ENCODE data around the gene MARCKS. TPM values are rescaled to one million over a fixed set of nuclear protein-coding genes. Genes with fewer than 3 reads are reported as not detected.
"Not testable (repeated sequence)": the region's sequence is repeated elsewhere in the genome, so short reads cannot be mapped to it uniquely, and the experiment has no call there.

The MARCKS gene
- total and polyA plus RNA-seq, 9 donors = 199 to 355 (median 224) TPM

- no peak overlapping the region for H3K27ac ChIP-seq (ENCODE audit: low read length)
- H3K36me3 ChIP-seq (ENCODE audit: control insufficient read depth, insufficient read depth, low read length) = no peaks in the 10 kb centered on the region
- no peaks in the 10 kb centered on the region for H3K4me1 ChIP-seq (ENCODE audit: control insufficient read depth, insufficient read depth, low read length)
- DNase-seq = peak; percentile 76
- no peaks in the 10 kb centered on the region for H3K27me3 ChIP-seq (ENCODE audit: control insufficient read depth, insufficient read depth, low read length)
- no peak overlapping the region for H3K4me3 ChIP-seq (ENCODE audit: low read length)
- H3K9me3 ChIP-seq (replicated peaks; ENCODE audit: control insufficient read depth, low read depth, low read length) = peaks cover 3% of the 10 kb centered on the region
- WGBS (ENCODE audit: insufficient coverage) = 72% methylated on average over 3 of the region's 6 CpGs
Observed at GRCh38 chr6:113894712-113895674, 37.8 kb downstream of the MARCKS start.

DNA sequence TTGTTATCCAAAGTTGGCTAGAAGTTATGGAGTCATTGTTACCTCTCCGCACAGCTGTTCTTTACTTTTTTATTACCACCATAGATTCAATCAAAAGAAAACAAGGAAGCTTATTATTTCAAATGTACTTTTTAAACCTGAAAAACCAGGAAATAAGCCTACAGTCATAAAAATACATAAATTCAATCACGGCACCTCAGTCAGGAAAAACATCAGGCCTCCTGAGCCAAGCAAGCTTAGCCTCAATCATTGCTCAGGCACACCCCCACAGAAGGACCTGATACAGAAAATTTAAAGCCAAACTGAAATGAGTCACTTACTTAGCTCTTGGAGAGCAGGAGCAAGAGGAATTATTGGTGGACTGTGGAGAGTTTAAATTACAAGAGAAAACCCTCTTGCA lies 44.3 kb downstream of the MARCKS start:
- no CpG with 5 or more reads among the region's 2 CpGs for WGBS (ENCODE audit: insufficient coverage)
- Histone ChIP-seq H3K4me1 (ENCODE audit: control insufficient read depth, insufficient read depth, low read length) (peaks cover 15% of the 10 kb centered on the region), H3K27me3 (ENCODE audit: control insufficient read depth, insufficient read depth, low read length) (no peaks in the 10 kb centered on the region), H3K36me3 (ENCODE audit: control insufficient read depth, insufficient read depth, low read length) (no peaks in the 10 kb centered on the region), H3K4me3 (ENCODE audit: low read length) (no peak overlapping the region), H3K27ac (ENCODE audit: low read length) (peak overlapping the region; percentile 37), H3K9me3 (replicated peaks; ENCODE audit: control insufficient read depth, low read depth, low read length) (no peaks in the 10 kb centered on the region)
- peak; percentile 72 for DNase-seq

- no peaks in the 10 kb centered on the region for H3K9me3 ChIP-seq (replicated peaks; ENCODE audit: control insufficient read depth, low read depth, low read length)
- WGBS (ENCODE audit: insufficient coverage) = 5% methylated on average over 3 of the region's 9 CpGs
- no peak overlapping the region for H3K4me3 ChIP-seq (ENCODE audit: low read length)
- H3K4me1 ChIP-seq (ENCODE audit: control insufficient read depth, insufficient read depth, low read length) = peaks cover 15% of the 10 kb centered on the region
- H3K27ac ChIP-seq (ENCODE audit: low read length) = peak overlapping the region; percentile 63
- H3K27me3 ChIP-seq (ENCODE audit: control insufficient read depth, insufficient read depth, low read length) = no peaks in the 10 kb centered on the region
- H3K36me3 ChIP-seq (ENCODE audit: control insufficient read depth, insufficient read depth, low read length) = no peaks in the 10 kb centered on the region
- DNase-seq = peak; percentile 84
Observed at GRCh38 chr6:113903666-113904330, 46.7 kb downstream of the MARCKS start.

DNA sequence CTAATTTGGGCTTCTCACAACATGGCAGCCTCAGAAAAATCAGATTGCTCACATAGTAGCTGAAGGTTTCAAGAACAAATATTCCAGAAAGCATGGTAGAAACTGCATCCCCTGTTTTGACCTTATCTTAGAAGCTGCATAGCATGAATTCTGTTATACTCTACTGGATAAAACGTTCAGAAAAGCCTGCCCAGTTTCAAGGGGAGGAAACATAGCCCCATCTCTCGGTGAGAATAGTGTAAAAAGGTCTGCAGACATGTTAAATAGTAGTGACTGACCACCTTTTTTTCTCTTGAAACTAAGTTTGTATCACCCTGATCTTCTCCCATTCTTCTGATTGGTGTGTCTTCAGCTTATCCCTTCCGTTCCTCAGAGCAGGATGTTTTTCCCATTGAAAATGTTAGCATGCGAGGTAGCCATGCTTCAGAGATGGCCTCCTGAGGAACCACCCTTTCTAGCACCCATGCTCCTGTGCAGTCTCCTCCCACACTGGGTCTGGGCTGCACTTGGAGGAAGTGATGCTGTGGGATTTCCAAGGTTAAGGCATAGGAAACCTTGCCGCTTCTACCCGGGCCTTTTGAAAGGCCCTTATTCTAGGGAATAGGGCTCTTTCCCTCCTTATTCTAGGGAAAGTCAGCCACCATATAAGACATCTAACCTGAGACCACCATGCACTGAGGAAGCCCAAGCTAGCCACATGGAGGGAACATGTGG lies 50.1 kb downstream of the MARCKS start:
- H3K27ac ChIP-seq (ENCODE audit: low read length) = no peak overlapping the region
- H3K9me3 ChIP-seq (replicated peaks; ENCODE audit: control insufficient read depth, low read depth, low read length) = no peaks in the 10 kb centered on the region
- 100% methylated on average over 1 of the region's 6 CpGs for WGBS (ENCODE audit: insufficient coverage)
- peak; percentile 60 for DNase-seq
- H3K4me3 ChIP-seq (ENCODE audit: low read length) = no peak overlapping the region
- H3K27me3 ChIP-seq (ENCODE audit: control insufficient read depth, insufficient read depth, low read length) = no peaks in the 10 kb centered on the region
- peaks cover 13% of the 10 kb centered on the region for H3K4me1 ChIP-seq (ENCODE audit: control insufficient read depth, insufficient read depth, low read length)
- H3K36me3 ChIP-seq (ENCODE audit: control insufficient read depth, insufficient read depth, low read length) = no peaks in the 10 kb centered on the region

- no peaks in the 10 kb centered on the region for H3K27me3 ChIP-seq (ENCODE audit: control insufficient read depth, insufficient read depth, low read length)
- no peaks in the 10 kb centered on the region for H3K9me3 ChIP-seq (replicated peaks; ENCODE audit: control insufficient read depth, low read depth, low read length)
- WGBS (ENCODE audit: insufficient coverage) = 81% methylated on average over 2 of the region's 3 CpGs
- no peak overlapping the region for H3K27ac ChIP-seq (ENCODE audit: low read length)
- no peak overlapping the region for H3K4me3 ChIP-seq (ENCODE audit: low read length)
- no peak for DNase-seq
- no peaks in the 10 kb centered on the region for H3K36me3 ChIP-seq (ENCODE audit: control insufficient read depth, insufficient read depth, low read length)
- H3K4me1 ChIP-seq (ENCODE audit: control insufficient read depth, insufficient read depth, low read length) = peaks cover 10% of the 10 kb centered on the region
Observed at GRCh38 chr6:113908801-113909200, 51.7 kb downstream of the MARCKS start.

DNA sequence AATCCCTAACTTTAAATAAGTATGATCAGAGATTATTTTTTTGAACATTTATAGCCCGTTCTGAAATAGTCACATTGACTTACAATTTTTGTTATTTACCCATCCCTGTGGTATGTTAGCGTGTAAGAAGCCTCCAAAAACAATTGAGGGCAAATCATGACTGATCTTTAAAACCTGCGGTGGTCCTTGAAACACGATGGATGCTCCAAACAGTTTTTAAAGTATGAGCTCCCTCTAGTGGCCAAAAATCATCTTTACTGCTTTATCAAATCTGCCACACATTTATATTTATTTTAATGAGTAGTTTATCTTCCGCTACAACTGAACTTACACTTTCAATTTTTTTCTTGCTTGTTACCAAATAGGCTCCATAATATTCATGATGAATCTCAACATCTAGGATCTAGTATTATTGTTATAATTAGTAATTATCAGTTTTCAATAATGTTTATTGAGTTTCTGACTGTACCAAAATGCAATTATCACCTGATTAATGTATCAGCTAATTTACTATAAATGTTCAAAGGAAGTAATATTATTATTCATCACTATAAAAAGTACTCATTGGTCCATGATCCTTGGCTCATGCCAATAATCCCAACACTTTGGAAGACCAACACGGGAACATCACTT lies 52.2 kb downstream of the MARCKS start:
- no peaks in the 10 kb centered on the region for H3K36me3 ChIP-seq (ENCODE audit: control insufficient read depth, insufficient read depth, low read length)
- no peaks in the 10 kb centered on the region for H3K9me3 ChIP-seq (replicated peaks; ENCODE audit: control insufficient read depth, low read depth, low read length)
- WGBS (ENCODE audit: insufficient coverage) = 0% methylated on average over 2 of the region's 6 CpGs
- no peak overlapping the region for H3K4me3 ChIP-seq (ENCODE audit: low read length)
- DNase-seq = peak; percentile 89
- H3K27ac ChIP-seq (ENCODE audit: low read length) = no peak overlapping the region
- no peaks in the 10 kb centered on the region for H3K27me3 ChIP-seq (ENCODE audit: control insufficient read depth, insufficient read depth, low read length)
- H3K4me1 ChIP-seq (ENCODE audit: control insufficient read depth, insufficient read depth, low read length) = peaks cover 4% of the 10 kb centered on the region

DNA sequence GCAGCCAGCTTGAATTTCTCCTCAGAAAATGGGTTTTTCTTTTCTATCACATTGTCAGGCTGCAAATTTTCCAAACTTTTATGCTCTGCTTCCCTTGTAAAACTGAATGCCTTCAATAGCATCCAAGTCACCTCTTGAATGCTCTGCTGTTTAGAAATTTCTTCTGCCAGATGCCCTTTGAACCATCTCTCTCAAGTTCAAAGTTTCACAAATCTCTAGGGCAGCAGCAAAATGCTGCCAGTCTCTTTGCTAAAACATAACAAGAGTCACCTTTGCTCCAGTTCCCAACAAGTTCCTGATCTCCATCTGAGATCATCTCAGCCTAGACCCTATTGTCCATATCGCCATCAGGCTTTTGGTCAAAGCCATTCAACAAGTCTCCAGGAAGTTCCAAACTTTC lies 53.1 kb downstream of the MARCKS start:
- H3K27me3 ChIP-seq (ENCODE audit: control insufficient read depth, insufficient read depth, low read length); H3K36me3 ChIP-seq (ENCODE audit: control insufficient read depth, insufficient read depth, low read length); H3K4me3 ChIP-seq (ENCODE audit: low read length); H3K4me1 ChIP-seq (ENCODE audit: control insufficient read depth, insufficient read depth, low read length); DNase-seq; H3K9me3 ChIP-seq (replicated peaks; ENCODE audit: control insufficient read depth, low read depth, low read length); H3K27ac ChIP-seq (ENCODE audit: low read length): not testable (repeated sequence)
- WGBS (ENCODE audit: insufficient coverage) = 100% methylated on average over 1 of the region's 1 CpG

Other genes starting within 250 kb of the MARCKS start
- gene HDAC2, start 113.8 kb downstream of the MARCKS start, total RNA-seq = 64.5 TPM
- 100 to 1,000 TPM; 132 to 180 (median 153) TPM for gene HDAC2, start 113.8 kb downstream of the MARCKS start, polyA plus RNA-seq (ENCODE audit: insufficient read depth in 1 of 8, insufficient read length in 8 of 8, low replicate concordance in 1 of 8)